AG04449 (cell line): ENCODE data around the gene NUP35.

Source experiments
- CTCF ChIA-PET: fragments of 350-600 bp; formaldehyde crosslinking; extraction: SDS; loops from one replicate; lab custom pipeline; 2021; ENCODE audit warnings: antibody characterized with exemption; lab: Yijun Ruan, JAX
- POLR2A ChIA-PET: fragments of 400-600, 350-600 bp; formaldehyde crosslinking; extraction: SDS; loops from one replicate; lab custom pipeline; 2020; ENCODE audit warnings: antibody characterized with exemption, inconsistent platforms; lab: Yijun Ruan, JAX
- DNase-seq: peaks from one replicate; pipeline ENCODE4 v3.0.0-alpha.2; 2010; ENCODE audit warnings: low read depth, low spot score
- H3K4me3 ChIP-seq: 2 replicates; pipeline ENCODE4 v1.5.1; 2011; ENCODE audit warnings: low read depth, mild to moderate bottlenecking, control low read depth, low read length
- TF ChIP-seq, protein P1 (sequence below): IDR thresholded peaks from one replicate; pipeline ENCODE4 v1.5.1; 2011; ENCODE audit warnings: mild to moderate bottlenecking, moderate library complexity, low read length, control low read depth, inconsistent platforms; ENCODE audit not compliant: insufficient read depth; ENCODE audit errors: missing control alignments

NUP35 gene

GRCh38 chr2:183185534-183185933 is 61.3 kb downstream of the NUP35 start:
- no peak for DNase-seq
- POLR2A ChIA-PET, result no interaction called here
- H3K4me3 ChIP-seq, result no peak overlapping the region
- CTCF ChIA-PET, result no interaction called here
- TF ChIP-seq, protein P1, sequence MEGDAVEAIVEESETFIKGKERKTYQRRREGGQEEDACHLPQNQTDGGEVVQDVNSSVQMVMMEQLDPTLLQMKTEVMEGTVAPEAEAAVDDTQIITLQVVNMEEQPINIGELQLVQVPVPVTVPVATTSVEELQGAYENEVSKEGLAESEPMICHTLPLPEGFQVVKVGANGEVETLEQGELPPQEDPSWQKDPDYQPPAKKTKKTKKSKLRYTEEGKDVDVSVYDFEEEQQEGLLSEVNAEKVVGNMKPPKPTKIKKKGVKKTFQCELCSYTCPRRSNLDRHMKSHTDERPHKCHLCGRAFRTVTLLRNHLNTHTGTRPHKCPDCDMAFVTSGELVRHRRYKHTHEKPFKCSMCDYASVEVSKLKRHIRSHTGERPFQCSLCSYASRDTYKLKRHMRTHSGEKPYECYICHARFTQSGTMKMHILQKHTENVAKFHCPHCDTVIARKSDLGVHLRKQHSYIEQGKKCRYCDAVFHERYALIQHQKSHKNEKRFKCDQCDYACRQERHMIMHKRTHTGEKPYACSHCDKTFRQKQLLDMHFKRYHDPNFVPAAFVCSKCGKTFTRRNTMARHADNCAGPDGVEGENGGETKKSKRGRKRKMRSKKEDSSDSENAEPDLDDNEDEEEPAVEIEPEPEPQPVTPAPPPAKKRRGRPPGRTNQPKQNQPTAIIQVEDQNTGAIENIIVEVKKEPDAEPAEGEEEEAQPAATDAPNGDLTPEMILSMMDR, result no peak

DNA sequence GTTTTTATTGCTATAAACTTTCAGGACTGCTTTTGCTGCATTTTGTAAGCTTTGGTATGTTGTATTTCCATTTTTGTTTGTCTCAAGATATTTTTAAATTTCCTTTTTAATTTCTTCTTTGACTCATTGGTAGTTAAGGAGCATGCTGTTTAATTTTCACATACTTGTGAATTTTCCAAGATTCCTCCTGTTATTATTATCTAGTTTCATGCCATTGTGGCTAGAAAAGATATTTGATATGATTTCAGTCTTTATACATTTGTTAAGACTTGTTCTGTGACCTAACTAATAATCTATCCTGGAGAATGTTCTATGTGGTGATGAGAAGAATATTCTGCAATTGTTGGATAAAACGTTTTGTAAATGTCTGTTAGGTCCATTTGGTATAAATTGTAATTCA is 62.1 kb downstream of the NUP35 start:
- ChIA-PET CTCF (no interaction called here), POLR2A (no interaction called here)
- H3K4me3 ChIP-seq, result no peak overlapping the region
- no peak for DNase-seq
- TF ChIP-seq, protein P1, result no peak

- DNase-seq, result no peak
- TF ChIP-seq, protein P1, result no peak
- no peak overlapping the region for H3K4me3 ChIP-seq
- ChIA-PET CTCF (no interaction called here), POLR2A (no interaction called here)
Measured at GRCh38 chr2:183186766-183187165, 62.5 kb downstream of the NUP35 start.

GRCh38 chr2:183192343-183192742 is 68.1 kb downstream of the NUP35 start:
- CTCF ChIA-PET, result interaction anchor here (1.5 kb wide), 1 partner anchor 14 kb away, joined by 3 read pairs; no protein-coding TSS in a partner anchor
- TF ChIP-seq, protein P1, result no peak

GRCh38 chr2:183193904-183194303 is 69.7 kb downstream of the NUP35 start:
- POLR2A ChIA-PET, result no interaction called here
- no peak for DNase-seq
- TF ChIP-seq, protein P1, result no peak
- CTCF ChIA-PET, result interaction anchor here (1.5 kb wide), 1 partner anchor 15 kb away, joined by 3 read pairs; no protein-coding TSS in a partner anchor
- H3K4me3 ChIP-seq, result no peak overlapping the region

More at GRCh38 chr2:183192343-183192742, 68.1 kb downstream of the NUP35 start:
- POLR2A ChIA-PET, result no interaction called here
- no peak for DNase-seq
- H3K4me3 ChIP-seq, result no peak overlapping the region

- no peak overlapping the region for H3K4me3 ChIP-seq
- DNase-seq, result no peak
- TF ChIP-seq, protein P1, result no peak
- ChIA-PET CTCF (no interaction called here), POLR2A (no interaction called here)
Measured at GRCh38 chr2:183195397-183195796, 71.2 kb downstream of the NUP35 start.
